WTC11 (cell line): Measurements from ENCODE around the gene PKP2. TPM values are rescaled to one million over a fixed set of nuclear protein-coding genes. Genes with fewer than 3 reads are reported as not detected.

ENCODE experiments used
- ATAC-seq: fragments of 200-7000 bp; cut with Tn5 transposase; 2 replicates; pipeline ENCODE4 v1.10.0; 2021; ENCODE audit warnings: mild to moderate bottlenecking, moderate library complexity
- CTCF ChIA-PET: fragments of 300-600 bp; sonication (Branson Sonifier 250); formaldehyde crosslinking; loops from one replicate; lab custom pipeline; 2021; ENCODE audit warnings: antibody characterized with exemption; lab: Charles Lee
- POLR2A ChIA-PET: fragments of 350-600 bp; sonication (Branson Sonifier 250); formaldehyde crosslinking; loops from one replicate; lab custom pipeline; 2021; ENCODE audit warnings: antibody characterized with exemption; lab: Charles Lee
- DNase-seq: peaks from one replicate; pipeline ENCODE4 v3.0.0; 2021; ENCODE audit warnings: low spot score
- H3K27ac Mint-ChIP-seq: 2 replicates; pipeline ENCODE4 v1.8.0; 2021; ENCODE audit warnings: mixed read lengths
- H3K27me3 Mint-ChIP-seq: 2 replicates; pipeline ENCODE4 v1.8.0; 2021; ENCODE audit warnings: low read depth, mild to moderate bottlenecking, moderate library complexity, mixed read lengths
- H3K36me3 Mint-ChIP-seq: 2 replicates; pipeline ENCODE4 v1.8.0; 2021; ENCODE audit warnings: mixed read lengths
- H3K4me1 Mint-ChIP-seq: 2 replicates; pipeline ENCODE4 v1.8.0; 2022; ENCODE audit warnings: mixed read lengths
- H3K4me3 Mint-ChIP-seq: 2 replicates; pipeline ENCODE4 v1.8.0; 2021; ENCODE audit warnings: mild to moderate bottlenecking, moderate library complexity, mixed read lengths
- H3K9me3 Mint-ChIP-seq: 2 replicates; pipeline ENCODE4 v1.8.0; 2021; ENCODE audit warnings: mixed read lengths
- AFF4 ChIP-seq: sonication (generic); formaldehyde crosslinking; IDR thresholded peaks from 2 replicates; pipeline ENCODE4 v1.8.1; 2023; ENCODE audit warnings: mild to moderate bottlenecking, missing genetic modification reagents, borderline replicate concordance
- AR ChIP-seq: fragments of 250-450 bp; sonication (Bioruptor Pico); IDR thresholded peaks from 2 replicates; pipeline ENCODE4 v1.9.0; 2021; ENCODE audit warnings: mild to moderate bottlenecking
- EMX1 ChIP-seq: fragments of 250-450 bp; sonication (Bioruptor Pico); IDR thresholded peaks from 2 replicates; pipeline ENCODE4 v1.8.0; 2021; ENCODE audit warnings: mild to moderate bottlenecking
- ETV6 ChIP-seq: sonication (generic); formaldehyde crosslinking; IDR thresholded peaks from 2 replicates; pipeline ENCODE4 v1.8.1; 2022; ENCODE audit warnings: mild to moderate bottlenecking, missing genetic modification reagents
- FOXP4 ChIP-seq: sonication (generic); formaldehyde crosslinking; IDR thresholded peaks from 2 replicates; pipeline ENCODE4 v1.8.0; 2022; ENCODE audit warnings: mild to moderate bottlenecking, missing genetic modification reagents
- JAZF1 ChIP-seq: fragments of 250-450 bp; sonication (Bioruptor Pico); IDR thresholded peaks from 2 replicates; pipeline ENCODE4 v1.9.0; 2021; ENCODE audit warnings: moderate library complexity, mild to moderate bottlenecking, inconsistent platforms
- MYBL2 ChIP-seq: sonication (generic); formaldehyde crosslinking; IDR thresholded peaks from 2 replicates; pipeline ENCODE4 v1.8.1; 2023; ENCODE audit warnings: mild to moderate bottlenecking, moderate library complexity, missing genetic modification reagents
- RORB ChIP-seq: fragments of 250-450 bp; sonication (Bioruptor Pico); IDR thresholded peaks from 2 replicates; pipeline ENCODE4 v1.9.0; 2021; ENCODE audit warnings: mild to moderate bottlenecking
- ZNF121 ChIP-seq: sonication (generic); formaldehyde crosslinking; IDR thresholded peaks from 2 replicates; pipeline ENCODE4 v1.8.0; 2023; ENCODE audit warnings: missing genetic modification reagents
- ZNF263 ChIP-seq: sonication (generic); formaldehyde crosslinking; IDR thresholded peaks from 2 replicates; pipeline ENCODE4 v1.8.1; 2022; ENCODE audit warnings: low read depth, mild to moderate bottlenecking, moderate library complexity, missing genetic modification reagents
- ZNF396 ChIP-seq: fragments of 250-450 bp; sonication (Bioruptor Pico); IDR thresholded peaks from 2 replicates; pipeline ENCODE4 v1.8.0; 2021; ENCODE audit warnings: mild to moderate bottlenecking, moderate library complexity, borderline replicate concordance
- total RNA-seq: library from RNA; stranded (reverse); gene quantifications from 3 replicates; pipeline ENCODE4 v1.2.3, GENCODE V29; 2021
- TF ChIP-seq, protein P1 (sequence below): sonication (generic); formaldehyde crosslinking; IDR thresholded peaks from 2 replicates; pipeline ENCODE4 v1.8.1; 2022; ENCODE audit warnings: mild to moderate bottlenecking, missing genetic modification reagents, moderate library complexity, borderline replicate concordance
- TF ChIP-seq, protein P2 (sequence below): sonication (generic); formaldehyde crosslinking; IDR thresholded peaks from 2 replicates; pipeline ENCODE4 v1.8.0; 2023; ENCODE audit warnings: missing genetic modification reagents, mild to moderate bottlenecking, borderline replicate concordance
- TF ChIP-seq, protein P3 (sequence below): fragments of 250-450 bp; sonication (Bioruptor Pico); IDR thresholded peaks from 2 replicates; pipeline ENCODE4 v1.8.0; 2021; ENCODE audit warnings: mild to moderate bottlenecking
- TF ChIP-seq, protein P4 (sequence below): fragments of 250-450 bp; sonication (Bioruptor Pico); IDR thresholded peaks from 2 replicates; pipeline ENCODE4 v2.1.2; 2022; ENCODE audit warnings: mild to moderate bottlenecking, moderate library complexity

PKP2 gene
- total RNA-seq, 1 experiment from 2014 or later: 22.0 TPM

DNA sequence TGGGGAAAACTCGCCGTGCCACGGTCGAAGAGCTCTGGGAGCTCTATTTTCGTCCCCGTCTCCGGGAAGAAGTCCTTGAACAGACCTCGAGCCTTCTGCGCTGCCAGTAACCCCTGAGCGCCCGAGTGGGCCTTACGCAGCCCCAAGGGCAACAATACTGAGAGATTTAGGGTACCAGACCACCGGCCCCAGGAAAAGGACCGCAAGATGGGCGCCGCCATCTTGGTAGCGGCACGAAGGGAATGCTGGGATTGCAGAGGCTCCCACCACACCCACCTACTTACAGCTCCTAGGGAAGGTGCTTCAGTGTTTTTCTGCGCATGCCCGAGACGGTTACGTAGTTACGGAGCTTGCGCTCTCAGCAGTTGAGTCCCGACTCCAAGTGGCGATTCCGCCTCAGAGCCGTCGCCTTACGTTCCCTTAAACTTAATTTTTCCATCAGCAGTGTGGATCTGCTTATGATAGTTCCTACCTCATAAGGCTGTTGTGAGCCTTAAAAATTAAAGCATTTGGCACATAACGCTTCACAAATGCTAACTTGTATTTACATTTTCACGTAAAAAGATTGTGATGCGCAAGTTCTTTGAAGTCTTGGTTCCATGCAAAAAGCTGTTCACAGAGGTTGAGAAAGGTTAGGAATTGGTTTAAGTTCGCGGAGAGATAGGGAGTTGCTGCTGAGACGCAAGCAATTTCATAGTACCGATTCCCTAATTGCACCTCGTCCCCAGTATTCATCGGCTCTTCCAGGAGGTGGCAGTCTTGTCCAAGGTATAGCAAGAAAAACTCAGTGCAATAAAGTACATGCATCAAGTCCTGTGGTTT is 140.7 kb downstream of the PKP2 start, which contains the start of gene YARS2 (continued):
- TF ChIP-seq, protein P1, sequence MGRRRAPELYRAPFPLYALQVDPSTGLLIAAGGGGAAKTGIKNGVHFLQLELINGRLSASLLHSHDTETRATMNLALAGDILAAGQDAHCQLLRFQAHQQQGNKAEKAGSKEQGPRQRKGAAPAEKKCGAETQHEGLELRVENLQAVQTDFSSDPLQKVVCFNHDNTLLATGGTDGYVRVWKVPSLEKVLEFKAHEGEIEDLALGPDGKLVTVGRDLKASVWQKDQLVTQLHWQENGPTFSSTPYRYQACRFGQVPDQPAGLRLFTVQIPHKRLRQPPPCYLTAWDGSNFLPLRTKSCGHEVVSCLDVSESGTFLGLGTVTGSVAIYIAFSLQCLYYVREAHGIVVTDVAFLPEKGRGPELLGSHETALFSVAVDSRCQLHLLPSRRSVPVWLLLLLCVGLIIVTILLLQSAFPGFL (CRISPR knock-in tag): no peak
- peak; percentile 7; the same call in 1 of the 2 replicates for TF ChIP-seq ETV6 (CRISPR knock-in tag)
- no peak for TF ChIP-seq ZNF121 (CRISPR knock-in tag)
- TF ChIP-seq, protein P2, sequence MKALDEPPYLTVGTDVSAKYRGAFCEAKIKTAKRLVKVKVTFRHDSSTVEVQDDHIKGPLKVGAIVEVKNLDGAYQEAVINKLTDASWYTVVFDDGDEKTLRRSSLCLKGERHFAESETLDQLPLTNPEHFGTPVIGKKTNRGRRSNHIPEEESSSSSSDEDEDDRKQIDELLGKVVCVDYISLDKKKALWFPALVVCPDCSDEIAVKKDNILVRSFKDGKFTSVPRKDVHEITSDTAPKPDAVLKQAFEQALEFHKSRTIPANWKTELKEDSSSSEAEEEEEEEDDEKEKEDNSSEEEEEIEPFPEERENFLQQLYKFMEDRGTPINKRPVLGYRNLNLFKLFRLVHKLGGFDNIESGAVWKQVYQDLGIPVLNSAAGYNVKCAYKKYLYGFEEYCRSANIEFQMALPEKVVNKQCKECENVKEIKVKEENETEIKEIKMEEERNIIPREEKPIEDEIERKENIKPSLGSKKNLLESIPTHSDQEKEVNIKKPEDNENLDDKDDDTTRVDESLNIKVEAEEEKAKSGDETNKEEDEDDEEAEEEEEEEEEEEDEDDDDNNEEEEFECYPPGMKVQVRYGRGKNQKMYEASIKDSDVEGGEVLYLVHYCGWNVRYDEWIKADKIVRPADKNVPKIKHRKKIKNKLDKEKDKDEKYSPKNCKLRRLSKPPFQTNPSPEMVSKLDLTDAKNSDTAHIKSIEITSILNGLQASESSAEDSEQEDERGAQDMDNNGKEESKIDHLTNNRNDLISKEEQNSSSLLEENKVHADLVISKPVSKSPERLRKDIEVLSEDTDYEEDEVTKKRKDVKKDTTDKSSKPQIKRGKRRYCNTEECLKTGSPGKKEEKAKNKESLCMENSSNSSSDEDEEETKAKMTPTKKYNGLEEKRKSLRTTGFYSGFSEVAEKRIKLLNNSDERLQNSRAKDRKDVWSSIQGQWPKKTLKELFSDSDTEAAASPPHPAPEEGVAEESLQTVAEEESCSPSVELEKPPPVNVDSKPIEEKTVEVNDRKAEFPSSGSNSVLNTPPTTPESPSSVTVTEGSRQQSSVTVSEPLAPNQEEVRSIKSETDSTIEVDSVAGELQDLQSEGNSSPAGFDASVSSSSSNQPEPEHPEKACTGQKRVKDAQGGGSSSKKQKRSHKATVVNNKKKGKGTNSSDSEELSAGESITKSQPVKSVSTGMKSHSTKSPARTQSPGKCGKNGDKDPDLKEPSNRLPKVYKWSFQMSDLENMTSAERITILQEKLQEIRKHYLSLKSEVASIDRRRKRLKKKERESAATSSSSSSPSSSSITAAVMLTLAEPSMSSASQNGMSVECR (CRISPR knock-in tag): no peak

- POLR2A ChIA-PET: interaction anchor here (0.6 to 1.8 kb wide), 9 partner anchors 9 to 355 kb away, joined by 3 to 14 read pairs (median 4); partner anchors contain the start of genes DNM1L and PKP2
- TF ChIP-seq ZNF396 (CRISPR knock-in tag): no peak
- no peak for TF ChIP-seq ZNF263 (CRISPR knock-in tag)
- no peak for TF ChIP-seq JAZF1
- TF ChIP-seq EMX1 (CRISPR knock-in tag): no peak
- TF ChIP-seq MYBL2 (CRISPR knock-in tag): peak; percentile 16; the same call in 1 of the 2 replicates
- TF ChIP-seq AFF4: no peak
- no peak for TF ChIP-seq AR (CRISPR knock-in tag)
- TF ChIP-seq, protein P3, sequence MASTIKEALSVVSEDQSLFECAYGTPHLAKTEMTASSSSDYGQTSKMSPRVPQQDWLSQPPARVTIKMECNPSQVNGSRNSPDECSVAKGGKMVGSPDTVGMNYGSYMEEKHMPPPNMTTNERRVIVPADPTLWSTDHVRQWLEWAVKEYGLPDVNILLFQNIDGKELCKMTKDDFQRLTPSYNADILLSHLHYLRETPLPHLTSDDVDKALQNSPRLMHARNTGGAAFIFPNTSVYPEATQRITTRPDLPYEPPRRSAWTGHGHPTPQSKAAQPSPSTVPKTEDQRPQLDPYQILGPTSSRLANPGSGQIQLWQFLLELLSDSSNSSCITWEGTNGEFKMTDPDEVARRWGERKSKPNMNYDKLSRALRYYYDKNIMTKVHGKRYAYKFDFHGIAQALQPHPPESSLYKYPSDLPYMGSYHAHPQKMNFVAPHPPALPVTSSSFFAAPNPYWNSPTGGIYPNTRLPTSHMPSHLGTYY: no peak
- no peak for TF ChIP-seq RORB (CRISPR knock-in tag)
- TF ChIP-seq FOXP4 (CRISPR knock-in tag): 0 out of 2 replicates have a peak, but pooled peaks have one; percentile 52
- peak; percentile 85; the same call in 1 of the 2 replicates for TF ChIP-seq ZNF121 (CRISPR knock-in tag)
- TF ChIP-seq, protein P4, sequence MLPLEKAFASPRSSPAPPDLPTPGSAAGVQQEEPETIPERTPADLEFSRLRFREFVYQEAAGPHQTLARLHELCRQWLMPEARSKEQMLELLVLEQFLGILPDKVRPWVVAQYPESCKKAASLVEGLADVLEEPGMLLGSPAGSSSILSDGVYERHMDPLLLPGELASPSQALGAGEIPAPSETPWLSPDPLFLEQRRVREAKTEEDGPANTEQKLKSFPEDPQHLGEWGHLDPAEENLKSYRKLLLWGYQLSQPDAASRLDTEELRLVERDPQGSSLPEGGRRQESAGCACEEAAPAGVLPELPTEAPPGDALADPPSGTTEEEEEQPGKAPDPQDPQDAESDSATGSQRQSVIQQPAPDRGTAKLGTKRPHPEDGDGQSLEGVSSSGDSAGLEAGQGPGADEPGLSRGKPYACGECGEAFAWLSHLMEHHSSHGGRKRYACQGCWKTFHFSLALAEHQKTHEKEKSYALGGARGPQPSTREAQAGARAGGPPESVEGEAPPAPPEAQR (CRISPR knock-in tag): no peak
These were observed 141.4 kb downstream of the PKP2 start for GRCh38 chr12:32755051-32755653.

More at GRCh38 chr12:32755051-32755653, 141.4 kb downstream of the PKP2 start:
- peaks cover 20% of the 10 kb centered on the region for H3K4me1 Mint-ChIP-seq
- peak overlapping the region; percentile 89 for H3K4me3 Mint-ChIP-seq
- CTCF ChIA-PET: interaction anchor here (0.5 to 4.2 kb wide), 72 partner anchors 9 to 1280 kb away, joined by 3 to 62 read pairs (median 4); partner anchors contain the start of genes ALG10, DNM1L and PKP2
- ATAC-seq (peak; percentile 74), DNase-seq (peak; percentile 88)
- peak overlapping the region; percentile 74 for H3K27ac Mint-ChIP-seq
- H3K36me3 Mint-ChIP-seq: peaks cover 34% of the 10 kb centered on the region
- no peaks in the 10 kb centered on the region; the same call in 1 of the 2 replicates for H3K27me3 Mint-ChIP-seq
- H3K9me3 Mint-ChIP-seq: no peaks in the 10 kb centered on the region
